NCI-H1694 treated with DMSO at 0.1 percent for 48 hours (cell line): ENCODE data around the gene MYO9B.

Experiments used
- DNase-seq: peaks from one replicate; lab custom pipeline; 2025; lab: John Stamatoyannopoulos, UW

MYO9B gene

DNA sequence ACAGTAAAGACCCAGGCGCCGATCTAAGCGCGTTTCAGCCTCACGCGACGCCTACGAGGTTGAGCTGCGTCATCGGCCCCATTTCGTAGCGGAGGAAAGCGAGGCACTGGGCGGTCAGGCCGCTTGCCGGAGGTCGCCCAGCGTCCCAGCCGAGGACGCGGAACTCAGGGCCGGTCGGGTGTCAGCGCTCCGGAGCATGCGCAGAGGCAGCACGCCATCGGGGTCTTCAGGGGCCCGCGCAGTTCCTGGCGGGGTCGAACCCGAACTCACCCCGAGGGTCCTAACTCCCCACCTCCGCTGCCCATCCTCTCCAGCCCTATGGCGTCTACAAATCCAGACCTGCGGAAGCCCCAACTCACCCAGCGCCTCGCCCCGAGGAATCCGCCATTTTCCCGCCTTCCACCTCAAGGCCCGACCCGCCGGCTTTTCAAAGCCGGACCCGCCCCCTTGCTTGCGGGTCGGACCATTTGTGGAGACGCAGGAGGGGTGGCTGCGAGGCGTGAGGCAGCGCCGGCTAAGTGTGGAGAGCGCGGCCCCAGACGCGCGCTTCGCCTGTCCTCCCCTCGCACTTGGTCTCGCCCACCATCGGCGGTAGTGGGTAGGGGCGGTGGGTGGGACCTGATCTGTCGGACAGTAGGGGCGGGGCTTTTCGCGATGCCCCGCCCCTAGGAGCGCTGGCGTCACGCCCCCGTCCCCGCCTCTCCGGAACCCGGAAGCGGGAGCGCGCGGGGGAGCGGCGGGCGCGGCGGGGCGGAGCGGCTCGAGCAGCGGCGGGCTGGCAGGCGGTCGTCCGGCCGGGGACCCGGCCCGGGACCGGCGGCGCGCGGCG, at the start of gene MYO9B, which contains the start of gene HAUS8:
TSS of gene MYO9B (plus strand) at position 743 of the 829 bp plus-strand sequence. CDS start 25,941 bp downstream, outside the sequence.
TSS of gene HAUS8 (minus strand) at position 418 of the 829 bp plus-strand sequence. CDS start at position 388, 30 bp downstream.
- peak; percentile 90 for DNase-seq

DNA sequence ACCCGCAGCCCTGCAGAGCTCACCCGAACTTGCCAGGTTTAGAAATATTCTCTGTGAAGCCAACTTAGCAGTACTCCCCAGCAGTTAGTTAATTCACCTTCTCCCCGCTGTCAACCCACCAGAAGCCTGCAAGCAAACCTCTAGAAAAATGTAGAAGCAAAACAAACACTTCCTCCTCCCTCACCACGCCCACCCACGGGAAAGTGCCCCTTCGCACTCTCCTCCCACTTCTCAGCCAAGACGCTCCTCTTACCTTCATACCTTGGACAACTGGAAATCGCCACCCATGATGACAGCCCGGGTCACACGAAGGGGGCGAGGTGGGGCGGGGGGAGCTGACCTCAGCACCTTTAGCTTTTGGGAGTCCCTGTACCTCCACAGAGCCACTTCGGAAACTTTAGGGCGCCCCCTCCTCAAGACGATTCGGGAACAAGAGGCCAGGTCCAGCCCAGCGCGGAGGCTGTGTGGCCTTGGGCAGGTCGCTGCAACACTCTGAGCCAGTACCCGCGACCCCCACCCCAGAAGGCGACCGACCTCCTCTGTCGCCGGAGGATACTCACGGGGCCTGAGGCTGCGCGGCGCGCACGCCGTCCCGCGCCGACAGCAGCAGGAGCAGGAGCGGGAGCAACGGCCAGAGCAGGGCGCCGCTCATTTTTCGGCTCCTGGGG, 49.5 kb upstream of the MYO9B start:
- DNase-seq, result no peak

DNA sequence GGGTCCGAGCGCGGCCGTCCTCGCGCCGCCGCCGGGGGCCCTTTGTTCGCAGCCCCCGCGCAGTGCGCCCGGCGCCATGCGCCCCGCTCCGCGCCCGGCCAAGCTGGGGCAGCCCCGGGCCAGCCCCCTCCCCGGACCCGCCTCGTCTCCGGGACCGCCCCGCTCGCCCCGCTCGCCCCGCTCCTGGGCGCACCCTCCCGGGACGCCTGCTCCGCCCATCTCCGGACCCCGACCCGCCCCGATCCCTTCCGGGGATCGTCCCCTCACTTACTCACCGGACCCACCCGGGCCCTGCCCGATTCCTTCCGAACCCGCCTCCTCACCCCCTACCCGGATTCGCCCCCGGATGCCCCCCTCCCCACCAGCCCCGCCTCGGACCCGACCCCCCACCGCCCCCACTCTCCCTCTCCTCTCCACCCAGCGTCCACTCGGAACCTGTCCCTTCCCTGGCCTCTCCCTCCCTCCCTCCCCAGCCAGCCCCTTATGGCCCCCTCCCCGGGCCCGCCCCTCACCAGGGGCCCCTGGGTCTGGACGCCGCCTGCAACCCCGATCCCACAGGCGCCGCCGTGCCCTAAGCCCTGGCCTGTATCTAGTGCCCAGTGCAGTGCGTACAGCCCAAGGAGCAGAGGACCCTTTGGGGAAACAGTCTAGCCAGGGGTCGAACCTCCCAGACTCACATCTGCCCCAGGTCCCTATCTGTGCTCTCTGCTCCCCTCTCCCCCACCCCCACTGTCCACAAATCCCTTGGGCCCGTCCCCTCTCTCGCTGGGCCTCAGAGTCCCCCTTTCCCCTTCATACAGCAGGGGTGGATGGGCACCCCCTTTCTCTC, 48.7 kb upstream of the MYO9B start, which contains the start of gene CPAMD8:
TSS of gene CPAMD8 (minus strand) at position 105 of the 829 bp plus-strand sequence. CDS start 168 bp downstream, outside the sequence.
- no peak for DNase-seq

- no peak for DNase-seq
Measured at GRCh38 chr19:17027535-17027975, 48.0 kb upstream of the MYO9B start.

- no peak for DNase-seq
Measured at GRCh38 chr19:17031741-17032140, 43.8 kb upstream of the MYO9B start.

- DNase-seq, result no peak
Measured at GRCh38 chr19:17035842-17036424, 39.6 kb upstream of the MYO9B start.

GRCh38 chr19:17036640-17037039, 38.9 kb upstream of the MYO9B start:
- no peak for DNase-seq

- no peak for DNase-seq
Measured at GRCh38 chr19:17037184-17037583, 38.4 kb upstream of the MYO9B start.

DNA sequence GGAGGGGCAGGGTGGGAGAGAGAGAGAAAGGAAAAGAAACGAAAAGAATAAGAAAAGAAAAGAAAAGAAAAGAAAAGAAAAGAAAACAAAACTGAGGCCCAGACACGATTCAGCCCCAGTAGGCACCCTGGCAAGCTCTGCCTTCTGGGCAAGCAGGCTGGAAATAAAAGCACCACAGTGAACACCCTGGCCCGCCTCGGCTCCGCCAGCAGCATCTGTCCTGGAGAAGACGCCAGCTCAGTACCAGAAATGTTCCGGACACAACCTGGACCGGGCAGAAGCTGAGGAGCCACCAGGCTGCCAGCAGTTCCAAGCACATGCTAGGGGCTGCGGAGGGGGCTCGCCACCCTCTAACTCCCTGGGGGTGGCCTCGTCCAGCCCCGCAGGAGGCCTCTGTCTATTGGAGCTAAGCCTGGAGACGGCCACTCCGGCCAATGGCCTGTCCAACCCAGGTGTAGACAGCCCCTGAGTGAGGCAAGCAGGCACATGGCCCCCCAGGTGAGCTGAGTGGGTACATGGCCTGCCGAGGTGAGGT, 37.5 kb upstream of the MYO9B start:
- no peak for DNase-seq

- DNase-seq, result no peak
Measured at GRCh38 chr19:17041976-17042375, 33.6 kb upstream of the MYO9B start.

DNA sequence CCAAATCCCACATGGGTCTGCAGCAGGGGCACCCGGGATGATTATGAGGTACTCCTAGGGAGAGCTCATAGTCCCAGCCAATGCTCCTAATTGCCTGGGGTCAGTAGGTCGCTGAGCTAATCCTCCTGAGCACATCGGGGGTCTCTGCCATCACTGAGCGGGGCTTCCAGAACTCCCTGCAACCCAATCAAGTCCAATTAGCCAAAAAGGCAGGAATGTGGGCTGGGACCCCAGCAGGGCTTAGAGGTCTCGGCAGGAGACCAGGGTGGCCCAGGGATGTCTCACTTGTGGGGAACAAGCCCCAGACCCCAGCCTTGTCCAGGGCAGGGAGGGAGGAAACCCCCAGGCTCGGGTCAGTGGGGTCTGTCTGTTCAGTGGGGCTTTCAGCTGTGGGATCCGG, 31.8 kb upstream of the MYO9B start:
- DNase-seq, result no peak

DNA sequence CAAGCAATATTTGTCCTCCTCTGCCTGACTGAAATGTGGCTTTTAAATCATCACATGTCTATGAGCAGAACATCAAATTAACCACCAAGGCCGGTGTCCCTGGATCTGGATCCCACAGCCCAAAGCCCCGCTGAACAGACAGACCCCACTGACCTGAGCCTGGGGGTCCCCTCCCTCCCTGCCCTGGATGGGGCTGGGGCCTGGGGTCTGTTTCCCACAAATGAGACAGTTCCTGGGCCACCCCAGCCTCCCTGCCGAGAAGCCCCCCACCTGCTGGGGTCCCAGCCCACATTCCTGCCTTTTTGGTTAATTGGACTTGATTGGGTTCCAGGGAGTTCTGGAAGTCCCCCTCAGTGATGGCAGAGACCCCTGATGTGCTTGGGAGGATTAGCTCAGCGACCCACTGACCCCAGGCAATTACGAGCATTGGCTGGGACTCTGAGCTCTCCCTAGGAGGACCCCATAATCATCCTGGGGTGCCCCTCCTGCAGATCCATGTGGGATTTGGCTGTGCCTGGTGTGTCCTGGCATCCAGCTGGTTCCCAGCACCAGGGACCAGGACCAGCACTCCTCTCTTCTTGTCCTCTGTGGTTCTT, 29.6 kb upstream of the MYO9B start:
- no peak for DNase-seq

GRCh38 chr19:17048885-17049453, 26.6 kb upstream of the MYO9B start:
- DNase-seq, result no peak

GRCh38 chr19:17049711-17050280, 25.8 kb upstream of the MYO9B start:
- no peak for DNase-seq

DNA sequence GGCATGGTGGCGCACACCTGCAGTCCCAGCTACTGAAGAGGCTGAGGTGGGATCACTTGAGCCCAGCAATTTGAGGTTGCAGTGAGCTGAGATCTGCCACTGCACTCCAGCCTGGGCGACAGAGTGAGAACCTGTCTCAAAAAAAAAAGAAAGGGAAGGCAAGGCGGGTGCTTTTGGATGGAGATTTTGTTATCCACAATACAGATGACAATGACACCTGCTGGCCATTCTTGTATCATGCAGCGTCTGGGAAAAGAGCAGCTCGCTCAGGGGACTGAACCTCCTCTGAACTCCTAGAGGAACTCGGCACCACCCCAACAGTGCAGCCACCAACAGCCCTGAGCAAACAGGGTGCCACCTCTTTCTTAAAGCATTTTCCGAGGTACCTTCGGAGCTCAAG, 23.1 kb upstream of the MYO9B start:
- no peak for DNase-seq

DNA sequence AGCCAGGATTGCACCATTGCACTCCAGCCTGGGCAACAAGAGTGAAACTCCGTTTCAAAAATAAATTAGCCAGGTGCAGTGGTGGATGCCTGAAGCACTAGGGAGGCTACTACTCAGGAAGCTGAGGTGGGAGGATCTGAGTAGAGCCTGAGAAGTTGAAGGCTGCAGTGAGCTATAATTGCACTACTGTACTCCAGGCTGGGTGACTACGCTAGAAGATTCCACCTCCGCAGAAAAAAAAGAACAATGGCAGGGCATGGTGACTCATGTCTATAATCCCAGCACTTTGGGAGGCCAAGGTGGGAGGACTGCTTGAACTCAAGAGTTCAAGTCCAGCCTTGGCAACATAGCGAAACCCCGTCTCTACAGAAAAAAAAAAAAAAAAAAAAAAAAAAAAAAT, 20.8 kb upstream of the MYO9B start:
- DNase-seq, result no peak

GRCh38 chr19:17055636-17056035, 19.9 kb upstream of the MYO9B start:
- no peak for DNase-seq

GRCh38 chr19:17058236-17058635, 17.3 kb upstream of the MYO9B start:
- DNase-seq, result no peak

- DNase-seq, result no peak
Measured at GRCh38 chr19:17060802-17061201, 14.8 kb upstream of the MYO9B start.

DNA sequence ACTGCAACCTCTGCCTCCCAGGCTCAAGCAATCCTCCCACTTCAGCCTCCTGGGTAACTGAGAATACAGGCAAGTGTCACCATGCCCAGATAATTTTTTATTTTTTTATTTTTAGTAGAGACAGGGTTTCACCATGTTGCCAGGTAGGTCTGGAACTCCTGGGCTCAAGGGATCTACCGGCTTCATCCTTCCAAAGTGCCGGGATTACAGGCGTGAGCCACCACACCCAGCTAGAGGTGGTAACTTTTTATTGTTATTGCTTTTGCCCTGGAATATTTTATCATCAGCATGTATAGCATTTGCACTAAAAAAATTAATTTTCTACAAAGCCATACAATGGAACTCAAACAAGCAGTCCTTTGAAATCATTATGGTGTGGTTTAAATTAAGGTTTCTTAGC, 14.4 kb upstream of the MYO9B start:
- no peak for DNase-seq
